HepG2 (cell line): Measurements from ENCODE around the gene POC1B. TPM values are rescaled to one million over a fixed set of nuclear protein-coding genes. Genes with fewer than 3 reads are reported as not detected.

Source experiments
- CREB1 ChIP-seq, 2 experiments: fragments of 450-650 bp in 1 of 2; IDR thresholded peaks; 2 replicates each; pipeline ENCODE4 v1.6.1; 2016 to 2017; ENCODE audit warnings: control low read depth in 1 of 2, mild to moderate bottlenecking in 1 of 2, missing compliant biosample characterization in 1 of 2, missing genetic modification characterization in 1 of 2
- FOXK2 ChIP-seq: fragments of 450-650 bp; IDR thresholded peaks from 2 replicates; pipeline ENCODE4 v1.6.1; 2016
- NCOA2 ChIP-seq: sonication (generic); formaldehyde crosslinking; IDR thresholded peaks from 2 replicates; pipeline ENCODE4 v1.8.0; 2022; ENCODE audit warnings: inconsistent platforms
- NFYC ChIP-seq: IDR thresholded peaks from 2 replicates; pipeline ENCODE4 v1.6.1; 2016; ENCODE audit warnings: missing genetic modification reagents, missing compliant biosample characterization
- NR2F1 ChIP-seq, 2 experiments: fragments of 450-650 bp in 1 of 2; formaldehyde crosslinking in 1 of 2; IDR thresholded peaks; 2 replicates each; pipeline versions ENCODE4 v1.5.0 to v1.6.1; 2016 to 2020; ENCODE audit warnings: mild to moderate bottlenecking in 1 of 2, missing compliant biosample characterization in 1 of 2, missing genetic modification reagents in 1 of 2, moderate library complexity in 1 of 2
- RBAK ChIP-seq: sonication (generic); formaldehyde crosslinking; IDR thresholded peaks from 2 replicates; pipeline ENCODE4 v1.5.1; 2020; ENCODE audit warnings: mild to moderate bottlenecking, missing genetic modification reagents
- SIX1 ChIP-seq: sonication (generic); formaldehyde crosslinking; IDR thresholded peaks from 2 replicates; pipeline ENCODE4 v1.4.0; 2020; ENCODE audit warnings: missing genetic modification reagents, borderline replicate concordance
- ZFP36L1 ChIP-seq: sonication (generic); formaldehyde crosslinking; IDR thresholded peaks from 2 replicates; pipeline ENCODE4 v1.8.0; 2022; ENCODE audit warnings: mild to moderate bottlenecking, missing genetic modification reagents, moderate library complexity
- ZIK1 ChIP-seq: sonication (generic); formaldehyde crosslinking; IDR thresholded peaks from 2 replicates; pipeline ENCODE4 v1.5.0; 2020; ENCODE audit warnings: mild to moderate bottlenecking, low read depth, missing genetic modification reagents, borderline replicate concordance
- ZNF644 ChIP-seq: IDR thresholded peaks from 2 replicates; pipeline ENCODE4 v1.6.1; 2016; ENCODE audit warnings: low read depth
- ZNF709 ChIP-seq: sonication (generic); formaldehyde crosslinking; IDR thresholded peaks from 2 replicates; pipeline ENCODE4 v1.5.0; 2020; ENCODE audit warnings: mild to moderate bottlenecking, missing genetic modification reagents
- ZNF766 ChIP-seq: sonication (generic); formaldehyde crosslinking; IDR thresholded peaks from 2 replicates; pipeline ENCODE4 v1.5.0; 2020; ENCODE audit warnings: missing genetic modification reagents, borderline replicate concordance
- polyA plus RNA-seq, 8 experiments: library from polyadenylated mRNA; depleted of rRNA in 3 of 8; stranded (reverse) in 7 of 8; unstranded in 1 of 8; fragments of >200 nt; fragmentation: Illumina TruSeq in 4 of 8; extraction: Trizol in 4 of 8; gene quantifications; 2 replicates each; pipeline versions ENCODE4 v1.2.1 to v1.2.3, GENCODE V29; 2011 to 2016; ENCODE audit warnings: low read depth in 4 of 8, missing spikeins in 1 of 8, mixed read lengths in 1 of 8; ENCODE audit not compliant: insufficient read depth in 1 of 8
- total RNA-seq, 5 experiments: library from RNA; depleted of rRNA; stranded (reverse); fragments of >200 nt; fragmentation: Illumina TruSeq; extraction: Trizol; gene quantifications; 2 replicates each; pipeline ENCODE4 v1.2.3, GENCODE V29; 2016; ENCODE audit warnings: low read depth in 1 of 5
- TF ChIP-seq, protein P1 (sequence below): sonication (generic); formaldehyde crosslinking; IDR thresholded peaks from 2 replicates; pipeline ENCODE4 v1.4.0; 2020; ENCODE audit warnings: missing genetic modification reagents, borderline replicate concordance
- TF ChIP-seq, protein P2 (sequence below): IDR thresholded peaks from 2 replicates; pipeline ENCODE4 v1.4.0; 2020; ENCODE audit warnings: mild to moderate bottlenecking, missing genetic modification reagents
- TF ChIP-seq, protein P3 (sequence below): IDR thresholded peaks from 2 replicates; pipeline ENCODE4 v1.6.1; 2012; ENCODE audit warnings: low read depth, low read length, improper control_type of control experiment
- TF ChIP-seq, protein P4 (sequence below): sonication (generic); formaldehyde crosslinking; IDR thresholded peaks from 2 replicates; pipeline ENCODE4 v1.5.0; 2020; ENCODE audit warnings: missing genetic modification reagents

Gene POC1B
- total and polyA plus RNA-seq, 2 of the 13 experiments (the other 11 are each of a cell fraction or from before 2014, with no cell fraction given): 9.3 to 11.0 TPM

DNA sequence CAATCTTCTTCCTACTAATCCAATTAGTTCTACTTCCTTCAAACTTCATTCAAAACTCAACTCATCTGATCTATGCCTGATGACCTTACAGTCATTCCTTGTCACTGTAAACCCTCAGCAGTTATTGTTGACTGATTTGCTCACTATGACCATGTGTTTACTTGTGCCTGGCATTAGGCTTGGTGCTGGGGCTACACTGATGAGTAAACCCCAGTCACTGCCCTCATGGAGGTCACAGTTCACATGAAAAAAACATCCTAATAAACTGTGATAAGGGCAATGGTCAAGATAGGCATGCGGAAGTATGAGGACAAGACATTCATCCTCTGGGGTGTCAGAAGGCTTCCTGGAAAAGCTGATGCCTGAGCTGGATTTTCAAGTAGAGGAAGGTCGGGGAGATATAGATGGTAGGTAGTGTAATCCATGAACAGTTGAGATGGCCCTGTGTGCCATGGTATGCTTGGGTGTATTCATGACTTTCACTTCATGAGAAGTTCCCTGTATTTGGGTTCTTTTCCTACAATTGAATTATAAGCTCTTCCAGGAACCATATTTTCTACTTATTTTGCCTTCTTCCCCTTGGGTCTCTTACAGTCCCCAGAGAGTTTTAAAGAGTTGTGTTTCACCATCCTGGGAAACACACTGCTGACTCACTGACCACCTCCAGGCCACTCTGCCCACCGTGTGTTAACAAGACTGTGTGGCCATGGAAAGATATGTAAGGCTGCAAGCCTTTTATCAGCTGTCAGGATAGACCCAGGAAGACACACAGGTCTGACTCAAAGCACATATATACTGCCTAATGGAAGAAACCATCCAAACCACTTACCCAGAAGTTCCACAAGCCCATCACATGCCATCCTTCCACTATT, 134.8 kb downstream of the POC1B start (continued):
- peak; percentile 94 for TF ChIP-seq NCOA2 (CRISPR knock-in tag)
- TF ChIP-seq, protein P1, sequence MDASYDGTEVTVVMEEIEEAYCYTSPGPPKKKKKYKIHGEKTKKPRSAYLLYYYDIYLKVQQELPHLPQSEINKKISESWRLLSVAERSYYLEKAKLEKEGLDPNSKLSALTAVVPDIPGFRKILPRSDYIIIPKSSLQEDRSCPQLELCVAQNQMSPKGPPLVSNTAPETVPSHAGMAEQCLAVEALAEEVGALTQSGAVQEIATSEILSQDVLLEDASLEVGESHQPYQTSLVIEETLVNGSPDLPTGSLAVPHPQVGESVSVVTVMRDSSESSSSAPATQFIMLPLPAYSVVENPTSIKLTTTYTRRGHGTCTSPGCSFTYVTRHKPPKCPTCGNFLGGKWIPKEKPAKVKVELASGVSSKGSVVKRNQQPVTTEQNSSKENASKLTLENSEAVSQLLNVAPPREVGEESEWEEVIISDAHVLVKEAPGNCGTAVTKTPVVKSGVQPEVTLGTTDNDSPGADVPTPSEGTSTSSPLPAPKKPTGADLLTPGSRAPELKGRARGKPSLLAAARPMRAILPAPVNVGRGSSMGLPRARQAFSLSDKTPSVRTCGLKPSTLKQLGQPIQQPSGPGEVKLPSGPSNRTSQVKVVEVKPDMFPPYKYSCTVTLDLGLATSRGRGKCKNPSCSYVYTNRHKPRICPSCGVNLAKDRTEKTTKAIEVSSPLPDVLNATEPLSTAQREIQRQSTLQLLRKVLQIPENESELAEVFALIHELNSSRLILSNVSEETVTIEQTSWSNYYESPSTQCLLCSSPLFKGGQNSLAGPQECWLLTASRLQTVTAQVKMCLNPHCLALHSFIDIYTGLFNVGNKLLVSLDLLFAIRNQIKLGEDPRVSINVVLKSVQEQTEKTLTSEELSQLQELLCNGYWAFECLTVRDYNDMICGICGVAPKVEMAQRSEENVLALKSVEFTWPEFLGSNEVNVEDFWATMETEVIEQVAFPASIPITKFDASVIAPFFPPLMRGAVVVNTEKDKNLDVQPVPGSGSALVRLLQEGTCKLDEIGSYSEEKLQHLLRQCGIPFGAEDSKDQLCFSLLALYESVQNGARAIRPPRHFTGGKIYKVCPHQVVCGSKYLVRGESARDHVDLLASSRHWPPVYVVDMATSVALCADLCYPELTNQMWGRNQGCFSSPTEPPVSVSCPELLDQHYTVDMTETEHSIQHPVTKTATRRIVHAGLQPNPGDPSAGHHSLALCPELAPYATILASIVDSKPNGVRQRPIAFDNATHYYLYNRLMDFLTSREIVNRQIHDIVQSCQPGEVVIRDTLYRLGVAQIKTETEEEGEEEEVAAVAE (CRISPR knock-in tag): peak; percentile 60
- TF ChIP-seq, protein P2, sequence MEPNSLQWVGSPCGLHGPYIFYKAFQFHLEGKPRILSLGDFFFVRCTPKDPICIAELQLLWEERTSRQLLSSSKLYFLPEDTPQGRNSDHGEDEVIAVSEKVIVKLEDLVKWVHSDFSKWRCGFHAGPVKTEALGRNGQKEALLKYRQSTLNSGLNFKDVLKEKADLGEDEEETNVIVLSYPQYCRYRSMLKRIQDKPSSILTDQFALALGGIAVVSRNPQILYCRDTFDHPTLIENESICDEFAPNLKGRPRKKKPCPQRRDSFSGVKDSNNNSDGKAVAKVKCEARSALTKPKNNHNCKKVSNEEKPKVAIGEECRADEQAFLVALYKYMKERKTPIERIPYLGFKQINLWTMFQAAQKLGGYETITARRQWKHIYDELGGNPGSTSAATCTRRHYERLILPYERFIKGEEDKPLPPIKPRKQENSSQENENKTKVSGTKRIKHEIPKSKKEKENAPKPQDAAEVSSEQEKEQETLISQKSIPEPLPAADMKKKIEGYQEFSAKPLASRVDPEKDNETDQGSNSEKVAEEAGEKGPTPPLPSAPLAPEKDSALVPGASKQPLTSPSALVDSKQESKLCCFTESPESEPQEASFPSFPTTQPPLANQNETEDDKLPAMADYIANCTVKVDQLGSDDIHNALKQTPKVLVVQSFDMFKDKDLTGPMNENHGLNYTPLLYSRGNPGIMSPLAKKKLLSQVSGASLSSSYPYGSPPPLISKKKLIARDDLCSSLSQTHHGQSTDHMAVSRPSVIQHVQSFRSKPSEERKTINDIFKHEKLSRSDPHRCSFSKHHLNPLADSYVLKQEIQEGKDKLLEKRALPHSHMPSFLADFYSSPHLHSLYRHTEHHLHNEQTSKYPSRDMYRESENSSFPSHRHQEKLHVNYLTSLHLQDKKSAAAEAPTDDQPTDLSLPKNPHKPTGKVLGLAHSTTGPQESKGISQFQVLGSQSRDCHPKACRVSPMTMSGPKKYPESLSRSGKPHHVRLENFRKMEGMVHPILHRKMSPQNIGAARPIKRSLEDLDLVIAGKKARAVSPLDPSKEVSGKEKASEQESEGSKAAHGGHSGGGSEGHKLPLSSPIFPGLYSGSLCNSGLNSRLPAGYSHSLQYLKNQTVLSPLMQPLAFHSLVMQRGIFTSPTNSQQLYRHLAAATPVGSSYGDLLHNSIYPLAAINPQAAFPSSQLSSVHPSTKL (CRISPR knock-in tag): peak; percentile 97
- peak; percentile 11; the same call in 1 of the 2 replicates for TF ChIP-seq NFYC (CRISPR knock-in tag)
- 0 out of 2 replicates have a peak, but pooled peaks have one; percentile 54 for TF ChIP-seq ZFP36L1 (CRISPR knock-in tag)
- TF ChIP-seq, protein P3, sequence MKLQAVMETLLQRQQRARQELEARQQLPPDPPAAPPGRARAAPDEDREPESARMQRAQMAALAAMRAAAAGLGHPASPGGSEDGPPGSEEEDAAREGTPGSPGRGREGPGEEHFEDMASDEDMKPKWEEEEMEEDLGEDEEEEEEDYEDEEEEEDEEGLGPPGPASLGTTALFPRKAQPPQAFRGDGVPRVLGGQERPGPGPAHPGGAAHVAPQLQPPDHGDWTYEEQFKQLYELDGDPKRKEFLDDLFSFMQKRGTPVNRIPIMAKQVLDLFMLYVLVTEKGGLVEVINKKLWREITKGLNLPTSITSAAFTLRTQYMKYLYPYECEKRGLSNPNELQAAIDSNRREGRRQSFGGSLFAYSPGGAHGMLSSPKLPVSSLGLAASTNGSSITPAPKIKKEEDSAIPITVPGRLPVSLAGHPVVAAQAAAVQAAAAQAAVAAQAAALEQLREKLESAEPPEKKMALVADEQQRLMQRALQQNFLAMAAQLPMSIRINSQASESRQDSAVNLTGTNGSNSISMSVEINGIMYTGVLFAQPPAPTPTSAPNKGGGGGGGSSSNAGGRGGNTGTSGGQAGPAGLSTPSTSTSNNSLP: peak; percentile 95
- TF ChIP-seq ZNF709 (CRISPR knock-in tag): peak; percentile 67; the same call in 1 of the 2 replicates
- peak; percentile 51; the same call in 1 of the 2 replicates for TF ChIP-seq ZNF644 (CRISPR knock-in tag)
- TF ChIP-seq ZIK1 (CRISPR knock-in tag): 0 out of 2 replicates have a peak, but pooled peaks have one; percentile 39
- TF ChIP-seq SIX1 (CRISPR knock-in tag): peak; percentile 49; the same call in 1 of the 2 replicates
- TF ChIP-seq RBAK (CRISPR knock-in tag): no peak
- peak; percentile 76; the same call in 1 of the 2 replicates for TF ChIP-seq CREB1 (IDR thresholded peaks at IDR 0.05)
- TF ChIP-seq CREB1 (CRISPR knock-in tag; IDR thresholded peaks at IDR 0.05): peak; percentile 90
- peak; percentile 46; the same call in 1 of the 2 replicates for TF ChIP-seq ZNF766 (CRISPR knock-in tag)
- TF ChIP-seq FOXK2: peak; percentile 74
- TF ChIP-seq NR2F1 (CRISPR knock-in tag; IDR thresholded peaks at IDR 0.05): peak; percentile 98 to 99
- TF ChIP-seq, protein P4, sequence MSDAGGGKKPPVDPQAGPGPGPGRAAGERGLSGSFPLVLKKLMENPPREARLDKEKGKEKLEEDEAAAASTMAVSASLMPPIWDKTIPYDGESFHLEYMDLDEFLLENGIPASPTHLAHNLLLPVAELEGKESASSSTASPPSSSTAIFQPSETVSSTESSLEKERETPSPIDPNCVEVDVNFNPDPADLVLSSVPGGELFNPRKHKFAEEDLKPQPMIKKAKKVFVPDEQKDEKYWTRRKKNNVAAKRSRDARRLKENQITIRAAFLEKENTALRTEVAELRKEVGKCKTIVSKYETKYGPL (CRISPR knock-in tag): 0 out of 2 replicates have a peak, but pooled peaks have one; percentile 56
